Osteoblast (primary cell): Measurements from ENCODE around the gene BNIP3. TPM values are rescaled to one million over a fixed set of nuclear protein-coding genes. Genes with fewer than 3 reads are reported as not detected.
"Not testable (repeated sequence)": the region's sequence is repeated elsewhere in the genome, so short reads cannot be mapped to it uniquely, and the experiment has no call there.

ENCODE experiments used
- DNase-seq: peaks from one replicate; pipeline ENCODE4 v3.0.0; 2011; ENCODE audit warnings: low spot score, mixed read lengths; ENCODE audit not compliant: insufficient read length; ENCODE audit errors: missing footprints
- H2AFZ ChIP-seq: 2 replicates; pipeline ENCODE4 v1.6.0; 2011; ENCODE audit warnings: mild to moderate bottlenecking, low read length
- H3K27ac ChIP-seq: 2 replicates; pipeline ENCODE4 v1.5.1; 2011; ENCODE audit warnings: mild to moderate bottlenecking, low read depth, low read length, moderate library complexity
- H3K27me3 ChIP-seq: 2 replicates; pipeline ENCODE4 v1.6.0; 2012; ENCODE audit warnings: mild to moderate bottlenecking, control low read depth, inconsistent platforms, low read length, moderate library complexity; ENCODE audit not compliant: insufficient read depth
- H3K36me3 ChIP-seq: 2 replicates; pipeline ENCODE4 v1.5.1; 2011; ENCODE audit warnings: mild to moderate bottlenecking, low read length, control low read depth, moderate library complexity; ENCODE audit not compliant: insufficient read depth
- H3K4me1 ChIP-seq: 2 replicates; pipeline ENCODE4 v1.5.1; 2011; ENCODE audit warnings: mild to moderate bottlenecking, low read length, control low read depth, moderate library complexity; ENCODE audit not compliant: insufficient read depth
- H3K4me2 ChIP-seq: 2 replicates; pipeline ENCODE4 v1.6.0; 2011; ENCODE audit warnings: mild to moderate bottlenecking, low read length; ENCODE audit not compliant: insufficient read depth
- H3K4me3 ChIP-seq: fragments of 200-600 bp; sonication (generic); 3 replicates; pipeline ENCODE4 v1.5.1; 2012; ENCODE audit warnings: mild to moderate bottlenecking, low read length, inconsistent platforms; ENCODE audit not compliant: insufficient read depth
- H3K79me2 ChIP-seq: 2 replicates; pipeline ENCODE4 v1.6.0; 2012; ENCODE audit warnings: mild to moderate bottlenecking, low read length, control low read depth, inconsistent platforms; ENCODE audit not compliant: insufficient read depth
- H3K9me3 ChIP-seq: 2 replicates; pipeline ENCODE4 v1.5.1; 2011; ENCODE audit warnings: low read depth, low read length, control low read depth
- H4K20me1 ChIP-seq: 2 replicates; pipeline ENCODE4 v1.6.0; 2012; ENCODE audit warnings: mild to moderate bottlenecking, low read length, control low read depth; ENCODE audit not compliant: insufficient read depth
- CTCF ChIP-seq: IDR thresholded peaks from 2 replicates; pipeline ENCODE4 v1.5.1; 2011; ENCODE audit warnings: mild to moderate bottlenecking, low read depth, low read length, moderate library complexity; ENCODE audit errors: extremely low read depth
- total RNA-seq: library from RNA; depleted of rRNA; stranded (reverse); fragments of >200 nt; gene quantifications from 2 replicates; pipeline ENCODE4 v1.2.3, GENCODE V29; 2012

The BNIP3 gene
- total RNA-seq, 1 donor, result 112 TPM

GRCh38 chr10:131954356-131954965, 27.3 kb downstream of the BNIP3 start:
- H3K27ac ChIP-seq, result no peak overlapping the region
- H3K27me3 ChIP-seq, result no peaks in the 10 kb centered on the region
- no peak for TF ChIP-seq CTCF
- H4K20me1 ChIP-seq, result peaks cover 4% of the 10 kb centered on the region
- no peaks in the 10 kb centered on the region for H3K4me1 ChIP-seq
- H3K9me3 ChIP-seq, result no peaks in the 10 kb centered on the region
- no peak overlapping the region for H3K4me3 ChIP-seq
- H3K36me3 ChIP-seq, result peaks cover 34% of the 10 kb centered on the region
- DNase-seq, result no peak
- H3K4me2 ChIP-seq, result no peak overlapping the region
- H3K79me2 ChIP-seq, result peaks cover 11% of the 10 kb centered on the region
- H2AFZ ChIP-seq, result no peak overlapping the region

GRCh38 chr10:131949908-131950307, 31.8 kb downstream of the BNIP3 start:
- H3K4me3 ChIP-seq, H2AFZ ChIP-seq, DNase-seq, H3K9me3 ChIP-seq, H3K4me2 ChIP-seq, H3K27ac ChIP-seq, H4K20me1 ChIP-seq, H3K27me3 ChIP-seq: not testable (repeated sequence)
- H3K4me1 ChIP-seq, result peaks cover 39% of the 10 kb centered on the region
- peaks cover 22% of the 10 kb centered on the region for H3K79me2 ChIP-seq
- peaks cover 32% of the 10 kb centered on the region for H3K36me3 ChIP-seq

GRCh38 chr10:131949041-131949862, 32.5 kb downstream of the BNIP3 start:
- no peak overlapping the region for H3K4me3 ChIP-seq
- H4K20me1 ChIP-seq, result peaks cover 4% of the 10 kb centered on the region
- H3K9me3 ChIP-seq, result no peaks in the 10 kb centered on the region
- H3K36me3 ChIP-seq, result peaks cover 38% of the 10 kb centered on the region
- peaks cover 44% of the 10 kb centered on the region for H3K4me1 ChIP-seq
- peak; percentile 35 for DNase-seq
- TF ChIP-seq CTCF, result no peak
- no peak overlapping the region for H3K4me2 ChIP-seq
- no peak overlapping the region for H2AFZ ChIP-seq
- no peaks in the 10 kb centered on the region for H3K27me3 ChIP-seq
- H3K79me2 ChIP-seq, result peaks cover 22% of the 10 kb centered on the region
- peak overlapping the region; percentile 85 for H3K27ac ChIP-seq

- no peak overlapping the region for H2AFZ ChIP-seq
- H3K27me3 ChIP-seq, result no peaks in the 10 kb centered on the region
- no peak overlapping the region for H3K4me3 ChIP-seq
- H3K4me1 ChIP-seq, result peaks cover 44% of the 10 kb centered on the region
- H3K36me3 ChIP-seq, result peaks cover 43% of the 10 kb centered on the region
- no peak overlapping the region for H3K4me2 ChIP-seq
- no peak for DNase-seq
- H3K9me3 ChIP-seq, result no peaks in the 10 kb centered on the region
- H4K20me1 ChIP-seq, result no peaks in the 10 kb centered on the region
- no peak for TF ChIP-seq CTCF
- H3K79me2 ChIP-seq, result peaks cover 23% of the 10 kb centered on the region
- peak overlapping the region; percentile 85 for H3K27ac ChIP-seq
Measured at GRCh38 chr10:131948501-131948900, 33.2 kb downstream of the BNIP3 start.
